ENCODE results near the gene GRB7. TPM values are rescaled to one million over a fixed set of nuclear protein-coding genes. Genes with fewer than 3 reads are reported as not detected.
A peak's percentile ranks its signal among the peaks of the same experiment; 100 is the strongest.

The GRB7 gene
- total and polyA plus RNA-seq, 9 of the 15 experiments (the other 6 are each of a cell fraction or from before 2014, with no cell fraction given), result 0.04 to 6.2 (median 2.2) TPM

DNA sequence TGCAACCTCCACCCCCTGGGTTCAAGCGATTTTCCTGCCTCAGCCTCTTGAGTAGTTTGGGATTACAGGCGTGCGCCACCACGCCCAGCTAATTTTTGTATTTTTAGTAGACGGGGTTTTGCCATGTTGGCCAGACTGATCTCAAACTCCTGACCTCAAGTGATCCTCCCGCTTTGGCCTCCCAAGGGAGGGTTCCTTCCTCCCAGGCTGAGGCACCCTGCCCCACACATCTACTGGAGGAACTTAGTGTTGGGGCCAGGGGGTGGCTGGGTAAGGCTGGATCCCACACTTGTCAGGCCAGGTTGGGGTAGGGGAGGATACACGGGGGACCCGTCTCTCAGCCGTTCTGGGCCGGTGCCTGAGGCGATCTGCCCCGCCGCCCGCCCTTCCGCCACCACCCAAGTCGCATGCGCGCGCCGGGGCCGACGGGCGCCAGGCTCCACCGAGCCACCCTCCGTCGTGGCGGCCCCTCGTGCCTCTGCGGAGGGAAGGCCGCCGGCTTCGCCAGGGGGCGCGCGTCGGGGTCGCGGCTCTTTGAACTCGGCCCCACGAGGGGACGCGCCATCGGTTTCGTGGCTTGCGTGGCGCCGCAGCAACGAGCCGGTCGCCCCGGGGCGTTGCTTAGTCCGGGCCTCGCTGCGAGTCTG, 15.9 kb downstream of the GRB7 start (continued):
- TF ChIP-seq, protein P1, sequence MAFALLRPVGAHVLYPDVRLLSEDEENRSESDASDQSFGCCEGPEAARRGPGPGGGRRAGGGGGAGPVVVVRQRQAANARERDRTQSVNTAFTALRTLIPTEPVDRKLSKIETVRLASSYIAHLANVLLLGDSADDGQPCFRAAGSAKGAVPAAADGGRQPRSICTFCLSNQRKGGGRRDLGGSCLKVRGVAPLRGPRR (CRISPR knock-in tag; IDR thresholded peaks at IDR 0.05), result no peak
- no peak for TF ChIP-seq JUN (IDR thresholded peaks at IDR 0.05; ENCODE audit: borderline replicate concordance, low read depth, low read length)
- TF ChIP-seq JUN (CRISPR knock-in tag; IDR thresholded peaks at IDR 0.05; ENCODE audit: borderline replicate concordance), result no peak
- TF ChIP-seq, protein P2, sequence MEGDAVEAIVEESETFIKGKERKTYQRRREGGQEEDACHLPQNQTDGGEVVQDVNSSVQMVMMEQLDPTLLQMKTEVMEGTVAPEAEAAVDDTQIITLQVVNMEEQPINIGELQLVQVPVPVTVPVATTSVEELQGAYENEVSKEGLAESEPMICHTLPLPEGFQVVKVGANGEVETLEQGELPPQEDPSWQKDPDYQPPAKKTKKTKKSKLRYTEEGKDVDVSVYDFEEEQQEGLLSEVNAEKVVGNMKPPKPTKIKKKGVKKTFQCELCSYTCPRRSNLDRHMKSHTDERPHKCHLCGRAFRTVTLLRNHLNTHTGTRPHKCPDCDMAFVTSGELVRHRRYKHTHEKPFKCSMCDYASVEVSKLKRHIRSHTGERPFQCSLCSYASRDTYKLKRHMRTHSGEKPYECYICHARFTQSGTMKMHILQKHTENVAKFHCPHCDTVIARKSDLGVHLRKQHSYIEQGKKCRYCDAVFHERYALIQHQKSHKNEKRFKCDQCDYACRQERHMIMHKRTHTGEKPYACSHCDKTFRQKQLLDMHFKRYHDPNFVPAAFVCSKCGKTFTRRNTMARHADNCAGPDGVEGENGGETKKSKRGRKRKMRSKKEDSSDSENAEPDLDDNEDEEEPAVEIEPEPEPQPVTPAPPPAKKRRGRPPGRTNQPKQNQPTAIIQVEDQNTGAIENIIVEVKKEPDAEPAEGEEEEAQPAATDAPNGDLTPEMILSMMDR (IDR thresholded peaks at IDR 0.05 in 2 of 3, conservative IDR thresholded peaks at IDR 0.05 in 1 of 3; ENCODE audit: insufficient read depth in 2 of 3, low read depth in 1 of 3, low read length in 3 of 3), result peak in 1 of 3 experiments; percentile 36; a peak in 2 of 6 replicates

DNA sequence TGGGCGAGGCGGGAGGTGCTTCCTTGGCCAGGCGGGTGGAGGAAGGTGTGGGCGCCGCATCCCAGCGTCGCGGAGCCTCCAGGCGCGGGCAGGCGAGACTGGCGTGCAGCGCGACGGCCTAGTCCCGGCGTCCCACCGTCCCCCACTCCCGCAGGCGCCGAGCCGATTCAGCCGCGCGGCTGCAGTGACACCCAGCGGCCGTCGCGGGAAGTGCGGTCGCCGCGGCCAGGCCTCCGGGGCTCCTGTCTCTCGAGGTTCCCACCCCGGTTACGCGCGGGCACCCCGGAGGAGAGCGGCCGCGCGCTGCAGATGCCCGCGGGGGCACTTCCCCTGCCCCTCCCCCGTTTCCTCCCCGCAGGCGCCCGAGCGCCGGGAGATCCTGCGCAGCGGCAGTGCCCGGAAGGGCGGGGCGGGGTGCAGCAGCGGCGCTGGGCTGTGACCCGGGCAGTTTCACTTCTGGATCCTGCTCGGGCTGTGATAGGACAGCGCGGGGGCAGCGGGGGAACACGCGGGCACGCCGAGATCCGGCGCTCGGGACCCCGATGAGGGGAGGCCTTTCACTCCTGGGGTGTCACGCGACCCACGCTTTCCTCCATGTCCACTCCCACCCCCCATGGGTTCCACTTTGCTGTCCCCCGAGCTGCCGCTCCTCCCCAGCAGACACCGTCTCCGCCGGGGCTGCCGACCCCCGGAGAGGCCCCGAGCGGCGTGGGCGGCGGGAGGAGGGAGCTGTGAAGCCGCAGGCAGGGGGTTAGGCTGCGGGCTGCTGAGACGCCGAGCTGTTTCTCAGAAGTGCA, 16.6 kb downstream of the GRB7 start:
- intact Hi-C loops (cut with micrococcal nuclease) (loop anchor here (1.0 to 5.0 kb wide), 2 partner anchors 82 to 132 kb away; no protein-coding TSS in a partner anchor), in situ Hi-C loops (cut with MboI) (no loop called here)
- FAIRE-seq, result no peak
- under 1% methylated on average over 39 of the region's 91 CpGs for WGBS (ENCODE audit: insufficient coverage, low coverage, missing lambda C conversion rate)
- Histone ChIP-seq H3K9me1 (ENCODE audit: control insufficient read depth, insufficient read depth, low read length) (no peaks in the 10 kb centered on the region), H4K20me1 (replicated peaks; ENCODE audit: control insufficient read depth, insufficient read depth, low read length) (no peaks in the 10 kb centered on the region), H3K4me2 (ENCODE audit: insufficient read depth, low read length) (peak overlapping the region; percentile 49), H3K27me3 (ENCODE audit: control insufficient read depth in 2 of 2, insufficient read depth in 2 of 2, low read length in 2 of 2) (peaks cover 4 to 6% of the 10 kb centered on the region in 2 experiments; a peak in 2 of 5 replicates), H2AFZ (ENCODE audit: low read depth, low read length) (peak overlapping the region; percentile 85), H3K27ac (ENCODE audit: extremely low read depth, low read depth, low read length) (peak overlapping the region; percentile 64), H3K4me3 (peak overlapping the region; percentile 53), H3K36me3 (ENCODE audit: control insufficient read depth, insufficient read depth, low read length) (no peaks in the 10 kb centered on the region), H3K4me1 (replicated peaks in 1 of 2; ENCODE audit: control insufficient read depth in 2 of 2, insufficient read depth in 2 of 2, low read length in 2 of 2) (peaks cover 9 to 43% of the 10 kb centered on the region in 2 experiments; a peak in 4 of 5 replicates), H3K79me2 (ENCODE audit: control insufficient read depth, insufficient read depth, low read length) (no peaks in the 10 kb centered on the region), H3K9ac (ENCODE audit: insufficient read depth in 1 of 2, low read depth in 2 of 2, low read length in 2 of 2) (peak overlapping the region; percentile 67 to 98; a peak in 3 of 4 replicates), H3K9me3 (replicated peaks; ENCODE audit: control insufficient read depth, insufficient read depth, low read depth, low read length) (no peaks in the 10 kb centered on the region)
- CTCF ChIA-PET (ENCODE audit: low intra/inter-chr PET ratio), result interaction anchor here (0.6 to 6.1 kb wide), 8 partner anchors 24 to 722 kb away, joined by 3 to 118 read pairs (median 4); partner anchors contain the start of gene MIEN1
- peak; percentile 84 to 96 (median 96) for DNase-seq (ENCODE audit: extremely low read depth in 1 of 4, low spot score in 3 of 4)
- ATAC-seq, result peak; percentile 96
- POLR2A ChIA-PET, result interaction anchor here (0.7 to 1.8 kb wide), 5 partner anchors 8 to 201 kb away, joined by 3 to 6 read pairs (median 3); partner anchors contain the start of gene PGAP3
- BruUV-seq (replicated peaks), result no TSS peak
- TF ChIP-seq SMARCB1 (IDR thresholded peaks at IDR 0.05; ENCODE audit: insufficient read length, low read depth) (no peak), TEAD1 (CRISPR knock-in tag; IDR thresholded peaks at IDR 0.05) (peak in 1 of 2 experiments; percentile 82; a peak in 2 of 4 replicates), ZNF766 (CRISPR knock-in tag; conservative IDR thresholded peaks at IDR 0.05) (0 out of 2 replicates have a peak, but pooled peaks have one; percentile 49), HDAC8 (tag; IDR thresholded peaks at IDR 0.05) (0 out of 2 replicates have a peak, but pooled peaks have one; percentile 16), MYC (IDR thresholded peaks at IDR 0.05; ENCODE audit: low read depth, low read length) (peak; percentile 6; the same call in 1 of the 2 replicates), MYC (CRISPR knock-in tag; IDR thresholded peaks at IDR 0.05; ENCODE audit: borderline replicate concordance, low read depth) (no peak), POLR2G (IDR thresholded peaks at IDR 0.05; ENCODE audit: low read depth, low read length) (peak; percentile 85), ZNF174 (CRISPR knock-in tag; IDR thresholded peaks at IDR 0.05) (no peak), KLF6 (CRISPR knock-in tag; IDR thresholded peaks at IDR 0.05; ENCODE audit: borderline replicate concordance) (peak; percentile 46; the same call in 1 of the 2 replicates), ZNF311 (CRISPR knock-in tag; IDR thresholded peaks at IDR 0.05) (no peak), TEAD4 (IDR thresholded peaks at IDR 0.05; ENCODE audit: low read length) (no peak), TEAD4 (CRISPR knock-in tag; IDR thresholded peaks at IDR 0.05; ENCODE audit: borderline replicate concordance) (no peak), SIN3B (IDR thresholded peaks at IDR 0.05; ENCODE audit: low read depth) (peak; percentile 91)

All from K562 (cell line).